ENCODE results near the gene TWF1.

The TWF1 gene

GRCh38 chr12:43776498-43776897 is 29.6 kb downstream of the TWF1 start:
- TF ChIP-seq POLR2AphosphoS5 (IDR thresholded peaks at IDR 0.05; ENCODE audit: low read depth): no peak
- TF ChIP-seq GABPA (IDR thresholded peaks at IDR 0.05; ENCODE audit: low read depth): no peak
- peak; percentile 20 for TF ChIP-seq CTCF (IDR thresholded peaks at IDR 0.05; ENCODE audit: insufficient read depth, low read length)
- Histone ChIP-seq H3K27me3 (ENCODE audit: insufficient read depth, poor library complexity, severe bottlenecking) (no peaks in the 10 kb centered on the region), H3K27ac (replicated peaks) (no peak overlapping the region), H3K4me3 (replicated peaks; ENCODE audit: insufficient read depth, low read length) (no peak overlapping the region)
- DNase-seq (ENCODE audit: low read depth in 1 of 2, low spot score in 1 of 2): peak in 1 of 2 experiments; percentile 11

DNA sequence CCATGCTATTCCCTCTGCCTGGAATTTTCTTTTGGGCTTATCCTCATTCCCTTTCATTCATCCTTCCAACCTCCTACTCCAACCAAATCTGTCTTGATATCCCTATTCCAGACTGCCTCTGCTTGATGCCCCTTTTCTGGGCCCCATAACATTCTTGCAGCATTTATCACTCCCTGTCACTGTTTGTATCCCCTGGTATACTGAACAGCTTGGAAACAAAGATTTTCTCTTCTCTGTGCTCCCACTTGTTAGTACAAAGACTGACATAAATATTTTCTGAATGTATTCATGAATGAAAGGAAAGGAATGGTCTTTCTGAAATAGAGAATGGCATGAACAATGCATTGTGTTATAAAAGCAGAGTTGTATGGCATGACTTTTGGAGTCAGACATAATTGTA is 39.8 kb downstream of the TWF1 start:
- no peak overlapping the region for H3K4me3 ChIP-seq (replicated peaks; ENCODE audit: insufficient read depth, low read length)
- TF ChIP-seq POLR2AphosphoS5 (IDR thresholded peaks at IDR 0.05; ENCODE audit: low read depth) (no peak), SPI1 (IDR thresholded peaks at IDR 0.05; ENCODE audit: borderline replicate concordance, low read depth) (no peak)
- TF ChIP-seq, protein P1, sequence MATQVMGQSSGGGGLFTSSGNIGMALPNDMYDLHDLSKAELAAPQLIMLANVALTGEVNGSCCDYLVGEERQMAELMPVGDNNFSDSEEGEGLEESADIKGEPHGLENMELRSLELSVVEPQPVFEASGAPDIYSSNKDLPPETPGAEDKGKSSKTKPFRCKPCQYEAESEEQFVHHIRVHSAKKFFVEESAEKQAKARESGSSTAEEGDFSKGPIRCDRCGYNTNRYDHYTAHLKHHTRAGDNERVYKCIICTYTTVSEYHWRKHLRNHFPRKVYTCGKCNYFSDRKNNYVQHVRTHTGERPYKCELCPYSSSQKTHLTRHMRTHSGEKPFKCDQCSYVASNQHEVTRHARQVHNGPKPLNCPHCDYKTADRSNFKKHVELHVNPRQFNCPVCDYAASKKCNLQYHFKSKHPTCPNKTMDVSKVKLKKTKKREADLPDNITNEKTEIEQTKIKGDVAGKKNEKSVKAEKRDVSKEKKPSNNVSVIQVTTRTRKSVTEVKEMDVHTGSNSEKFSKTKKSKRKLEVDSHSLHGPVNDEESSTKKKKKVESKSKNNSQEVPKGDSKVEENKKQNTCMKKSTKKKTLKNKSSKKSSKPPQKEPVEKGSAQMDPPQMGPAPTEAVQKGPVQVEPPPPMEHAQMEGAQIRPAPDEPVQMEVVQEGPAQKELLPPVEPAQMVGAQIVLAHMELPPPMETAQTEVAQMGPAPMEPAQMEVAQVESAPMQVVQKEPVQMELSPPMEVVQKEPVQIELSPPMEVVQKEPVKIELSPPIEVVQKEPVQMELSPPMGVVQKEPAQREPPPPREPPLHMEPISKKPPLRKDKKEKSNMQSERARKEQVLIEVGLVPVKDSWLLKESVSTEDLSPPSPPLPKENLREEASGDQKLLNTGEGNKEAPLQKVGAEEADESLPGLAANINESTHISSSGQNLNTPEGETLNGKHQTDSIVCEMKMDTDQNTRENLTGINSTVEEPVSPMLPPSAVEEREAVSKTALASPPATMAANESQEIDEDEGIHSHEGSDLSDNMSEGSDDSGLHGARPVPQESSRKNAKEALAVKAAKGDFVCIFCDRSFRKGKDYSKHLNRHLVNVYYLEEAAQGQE (IDR thresholded peaks at IDR 0.05; ENCODE audit: insufficient replicate concordance, low read depth): no peak
- H3K27me3 ChIP-seq (ENCODE audit: insufficient read depth, poor library complexity, severe bottlenecking): no peaks in the 10 kb centered on the region
- DNase-seq (ENCODE audit: low read depth in 1 of 2, low spot score in 1 of 2): no peak
- H3K27ac ChIP-seq (replicated peaks): no peak overlapping the region

DNA sequence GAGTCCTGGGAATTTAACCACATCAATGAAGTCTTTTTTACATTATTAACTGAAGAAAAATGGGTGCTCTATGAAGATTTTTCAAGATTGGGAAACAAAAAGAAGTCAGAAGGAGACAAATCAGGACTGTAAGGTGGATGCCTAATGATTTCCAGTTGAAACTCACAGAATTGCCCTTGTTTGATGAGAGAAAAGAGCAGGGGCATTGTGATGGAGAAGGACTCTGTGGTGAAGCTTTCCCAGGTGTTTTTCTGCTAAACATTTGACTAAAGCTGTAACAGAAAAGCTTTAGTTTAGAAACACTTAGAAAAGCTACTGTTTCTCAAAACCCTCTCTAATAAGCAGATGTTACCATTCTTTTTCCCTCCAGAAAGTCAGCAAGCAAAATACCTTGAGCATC is 41.6 kb downstream of the TWF1 start:
- TF ChIP-seq POLR2AphosphoS5 (IDR thresholded peaks at IDR 0.05; ENCODE audit: low read depth) (no peak), CTCF (IDR thresholded peaks at IDR 0.05; ENCODE audit: insufficient read depth, low read length) (no peak), GABPA (IDR thresholded peaks at IDR 0.05; ENCODE audit: low read depth) (no peak), SPI1 (IDR thresholded peaks at IDR 0.05; ENCODE audit: borderline replicate concordance, low read depth) (no peak)
- TF ChIP-seq, protein P1 (IDR thresholded peaks at IDR 0.05; ENCODE audit: insufficient replicate concordance, low read depth): no peak
- DNase-seq (ENCODE audit: low read depth in 1 of 2, low spot score in 1 of 2): no peak
- H3K4me3 ChIP-seq (replicated peaks; ENCODE audit: insufficient read depth, low read length): no peak overlapping the region
- H3K27me3 ChIP-seq (ENCODE audit: insufficient read depth, poor library complexity, severe bottlenecking): no peaks in the 10 kb centered on the region
- no peak overlapping the region for H3K27ac ChIP-seq (replicated peaks)

DNA sequence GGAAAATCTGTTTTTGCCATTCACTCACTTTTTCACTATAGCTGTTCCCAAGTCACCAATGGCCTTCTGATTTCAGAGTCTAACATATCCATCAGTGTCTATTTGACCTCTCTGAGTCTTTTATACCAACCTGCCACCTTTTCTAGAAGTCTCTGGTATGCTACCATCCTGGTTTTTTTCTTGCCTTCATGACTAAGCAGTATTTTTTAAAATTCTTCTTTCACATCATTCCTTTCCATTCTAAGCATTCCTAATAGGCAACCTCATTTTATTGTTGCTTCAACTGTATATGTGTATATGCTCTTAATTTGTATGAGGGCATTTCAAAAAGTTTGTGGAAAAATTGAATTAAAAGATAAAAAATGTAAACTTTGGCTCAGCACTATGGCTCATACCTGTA is 42.3 kb downstream of the TWF1 start:
- DNase-seq (ENCODE audit: low read depth in 1 of 2, low spot score in 1 of 2): no peak
- TF ChIP-seq GABPA (IDR thresholded peaks at IDR 0.05; ENCODE audit: low read depth): no peak
- TF ChIP-seq CTCF (IDR thresholded peaks at IDR 0.05; ENCODE audit: insufficient read depth, low read length): no peak
- no peak for TF ChIP-seq SPI1 (IDR thresholded peaks at IDR 0.05; ENCODE audit: borderline replicate concordance, low read depth)
- TF ChIP-seq POLR2AphosphoS5 (IDR thresholded peaks at IDR 0.05; ENCODE audit: low read depth): no peak
- TF ChIP-seq, protein P1 (IDR thresholded peaks at IDR 0.05; ENCODE audit: insufficient replicate concordance, low read depth): no peak
- Histone ChIP-seq H3K27ac (replicated peaks) (no peak overlapping the region), H3K27me3 (ENCODE audit: insufficient read depth, poor library complexity, severe bottlenecking) (no peaks in the 10 kb centered on the region), H3K4me3 (replicated peaks; ENCODE audit: insufficient read depth, low read length) (no peak overlapping the region)

All from HL-60 (cell line).